K562 (cell line): ENCODE data around the gene MKNK1. TPM values are rescaled to one million over a fixed set of nuclear protein-coding genes. Genes with fewer than 3 reads are reported as not detected.

Source experiments
- ATAC-seq: fragments of 200-7000 bp; cut with Tn5 transposase; 3 replicates; pipeline ENCODE4 v1.9.1; 2020; ENCODE audit warnings: moderate library complexity
- BruUV-seq: library from RNA; stranded (reverse); fragments of 400-500 nt; replicated peaks from 2 replicates; lab custom pipeline; 2021; lab: Mats Ljungman, UMichigan
- CTCF ChIA-PET: fragments of 300-600 bp; formaldehyde crosslinking; extraction: SDS; loops from one replicate; lab custom pipeline; 2021; ENCODE audit warnings: low intra/inter-chr PET ratio; lab: Yijun Ruan, JAX
- POLR2A ChIA-PET: fragments of 300-600, 350-650 bp; sonication (Branson Sonifier 250); formaldehyde crosslinking; extraction: SDS; loops from one replicate; lab custom pipeline; 2021; ENCODE audit warnings: antibody characterized with exemption, inconsistent platforms; lab: Yijun Ruan, JAX
- DNase-seq, 4 experiments: peaks; one replicate each; pipeline versions ENCODE4 v3.0.0 to v3.0.0-alpha.2; 2011 to 2018; ENCODE audit warnings: low spot score in 3 of 4, mixed read lengths in 3 of 4; ENCODE audit errors: extremely low read depth in 1 of 4
- FAIRE-seq: peaks from 2 replicates; lab custom pipeline; 2011; peaks lifted over from hg19 to GRCh38; lab: Jason Lieb, UNC
- H2AFZ ChIP-seq: 2 replicates; pipeline ENCODE4 v1.6.0; 2011; ENCODE audit warnings: low read depth, low read length, control low read depth, inconsistent platforms
- H3K27ac ChIP-seq: fragments of 200-600 bp; 3 replicates; pipeline ENCODE4 v1.8.0; 2011; ENCODE audit warnings: low read depth, mild to moderate bottlenecking, control low read depth, inconsistent platforms, low read length, moderate library complexity, mixed read lengths; ENCODE audit errors: extremely low read depth
- H3K27me3 ChIP-seq, 2 experiments: fragments of 300-600 bp in 1 of 2; 2 replicates in 1 of 2; 3 replicates in 1 of 2; pipeline versions ENCODE4 v1.6.0 to v1.8.0; 2011; ENCODE audit warnings: inconsistent platforms in 2 of 2, low read length in 2 of 2, mild to moderate bottlenecking in 1 of 2, mixed read lengths in 1 of 2, moderate library complexity in 1 of 2; ENCODE audit not compliant: control insufficient read depth in 2 of 2, insufficient read depth in 2 of 2
- H3K36me3 ChIP-seq: fragments of 300-600 bp; 3 replicates; pipeline ENCODE4 v1.8.0; 2011; ENCODE audit warnings: mild to moderate bottlenecking, low read length, inconsistent platforms; ENCODE audit not compliant: control insufficient read depth, insufficient read depth
- H3K4me1 ChIP-seq, 2 experiments: fragments of 200-600 bp in 1 of 2; replicated peaks in 1 of 2; 2 replicates in 1 of 2; 3 replicates in 1 of 2; pipeline versions ENCODE4 v1.5.1 to v1.8.0; 2011; ENCODE audit warnings: inconsistent platforms in 2 of 2, low read length in 2 of 2, mild to moderate bottlenecking in 1 of 2, mixed read lengths in 1 of 2, moderate library complexity in 1 of 2; ENCODE audit not compliant: control insufficient read depth in 2 of 2, insufficient read depth in 2 of 2
- H3K4me2 ChIP-seq: 2 replicates; pipeline ENCODE4 v1.6.1; 2011; ENCODE audit warnings: low read length, control low read depth, inconsistent platforms, mixed read lengths; ENCODE audit not compliant: insufficient read depth
- H3K4me3 ChIP-seq: fragments of 200-600 bp; sonication (generic), shearing (Covaris generic); 2 replicates; pipeline ENCODE4 v1.5.1; 2016; ENCODE audit warnings: control low read depth, inconsistent platforms
- H3K79me2 ChIP-seq: fragments of 200-600 bp; 3 replicates; pipeline ENCODE4 v1.8.0; 2011; ENCODE audit warnings: low read length, inconsistent platforms; ENCODE audit not compliant: control insufficient read depth, insufficient read depth
- H3K9ac ChIP-seq, 2 experiments: 2 replicates each; pipeline versions ENCODE4 v1.6.0 to v1.6.1; 2011; ENCODE audit warnings: low read depth in 2 of 2, low read length in 2 of 2, control low read depth in 1 of 2, inconsistent platforms in 1 of 2, mild to moderate bottlenecking in 1 of 2, mixed read lengths in 1 of 2; ENCODE audit not compliant: insufficient read depth in 1 of 2
- H3K9me1 ChIP-seq: one replicate; pipeline ENCODE4 v1.6.0; 2011; ENCODE audit warnings: inconsistent platforms, mild to moderate bottlenecking, low read length, moderate library complexity; ENCODE audit not compliant: control insufficient read depth, insufficient read depth
- H3K9me3 ChIP-seq: replicated peaks from 2 replicates; pipeline ENCODE4 v1.5.1; 2011; ENCODE audit warnings: low read depth, low read length, inconsistent platforms; ENCODE audit not compliant: control insufficient read depth, insufficient read depth
- H4K20me1 ChIP-seq: replicated peaks from 2 replicates; pipeline ENCODE4 v1.6.1; 2011; ENCODE audit warnings: low read length, inconsistent platforms, mixed read lengths; ENCODE audit not compliant: control insufficient read depth, insufficient read depth
- AFF4 ChIP-seq: sonication (generic); formaldehyde crosslinking; IDR thresholded peaks from 2 replicates; pipeline ENCODE4 v1.8.0; 2023; ENCODE audit warnings: mild to moderate bottlenecking, missing genetic modification reagents
- CBX1 ChIP-seq: sonication (generic); IDR thresholded peaks from 2 replicates; pipeline ENCODE4 v1.6.1; 2016; ENCODE audit warnings: antibody characterized with exemption, low read depth, mild to moderate bottlenecking
- L3MBTL2 ChIP-seq: fragments of 450-650 bp; IDR thresholded peaks from 2 replicates; pipeline ENCODE4 v1.6.1; 2016; ENCODE audit warnings: mild to moderate bottlenecking, moderate library complexity
- NFE2 ChIP-seq: IDR thresholded peaks from 2 replicates; pipeline ENCODE4 v1.6.1; 2014; ENCODE audit warnings: antibody characterized with exemption, low read depth
- NRF1 ChIP-seq, 2 experiments: fragments of 450-650 bp; IDR thresholded peaks in 1 of 2; conservative IDR thresholded peaks in 1 of 2; 2 replicates each; pipeline ENCODE4 v1.6.1; 2014; ENCODE audit warnings: mild to moderate bottlenecking in 2 of 2
- WGBS: fragments of 100-300 bp; shearing (Covaris generic); methylation state at CpG from one replicate; pipeline ENCODE4 v1.1.6; 2016; ENCODE audit warnings: low coverage, mixed read lengths; ENCODE audit not compliant: insufficient coverage; ENCODE audit errors: missing lambda C conversion rate; 5-methylcytosine and 5-hydroxymethylcytosine counted together
- in situ Hi-C: fragments of 300-500 bp; cut with MboI; formaldehyde crosslinking; loops from 4 replicates; pipeline ENCODE4 v1.15.0; 2018; ENCODE audit warnings: inconsistent platforms, mixed read lengths
- intact Hi-C: fragments of 100-400 bp; cut with micrococcal nuclease; formaldehyde crosslinking; loops from 2 replicates; pipeline ENCODE4 v1.14.2; 2022
- polyA plus RNA-seq, 8 experiments: library from polyadenylated mRNA; depleted of rRNA in 4 of 8; stranded (reverse) in 5 of 8; unstranded in 3 of 8; fragments of >200 nt; fragmentation: Nextera tagmentation in 2 of 8; fragmentation: Illumina TruSeq in 1 of 8; extraction: Ambion mirVana in 2 of 8; extraction: Trizol in 1 of 8; gene quantifications; 2 replicates each; pipeline versions ENCODE4 v1.2.1 to v1.2.3, GENCODE V29; 2011 to 2014; ENCODE audit warnings: inconsistent platforms in 1 of 8, missing spikeins in 1 of 8
- total RNA-seq, 7 experiments: library from RNA; depleted of rRNA in 6 of 7; stranded (reverse); fragments of >200 nt in 6 of 7; fragmentation: Illumina TruSeq in 2 of 7; extraction: Trizol in 2 of 7; gene quantifications; 2 replicates each; pipeline versions ENCODE4 v1.2.1 to v1.2.3, GENCODE V29; 2011 to 2021; ENCODE audit warnings: low replicate concordance in 1 of 7

MKNK1 gene
- total and polyA plus RNA-seq, 9 of the 15 experiments (the other 6 are each of a cell fraction or from before 2014, with no cell fraction given): 27.7 to 51.3 (median 43.7) TPM

- no peak for TF ChIP-seq L3MBTL2
- TF ChIP-seq, all 486 proteins: peak for 3
Measured at GRCh38 chr1:46543761-46544560, 60.1 kb downstream of the MKNK1 start (continued).

GRCh38 chr1:46543382-46543760 is 60.7 kb downstream of the MKNK1 start:
- CTCF ChIA-PET: no interaction called here
- peak overlapping the region in 1 of 2 experiments; percentile 31; a peak in 1 of 4 replicates for H3K9ac ChIP-seq
- DNase-seq: peak in 1 of 4 experiments; percentile 9
- TF ChIP-seq NFE2 (no peak), CBX1 (no peak), NRF1 (conservative IDR thresholded peaks at IDR 0.05 in 1 of 2, IDR thresholded peaks at IDR 0.05 in 1 of 2) (no peak), AFF4 (CRISPR knock-in tag) (no peak)
- TF ChIP-seq, all 486 proteins: peak for 0
- POLR2A ChIA-PET: interaction anchor here (0.5 to 1.5 kb wide), 3 partner anchors 13 to 639 kb away, joined by 3 to 4 read pairs (median 3); no protein-coding TSS in a partner anchor
- 43% methylated on average over 4 of the region's 7 CpGs for WGBS
- Histone ChIP-seq H3K36me3 (no peaks in the 10 kb centered on the region), H3K4me3 (no peak overlapping the region), H3K27ac (no peak overlapping the region), H3K4me1 (peaks cover 33 to 41% of the 10 kb centered on the region in 2 experiments), H3K79me2 (no peaks in the 10 kb centered on the region), H3K9me1 (no peaks in the 10 kb centered on the region), H3K9me3 (no peaks in the 10 kb centered on the region), H3K27me3 (no peaks in the 10 kb centered on the region), H3K4me2 (no peak overlapping the region), H4K20me1 (no peaks in the 10 kb centered on the region), H2AFZ (no peak overlapping the region)
- intact Hi-C loops (no loop called here), in situ Hi-C loops (no loop called here)
- no peak for FAIRE-seq
- no peak for ATAC-seq
- no TSS peak for BruUV-seq
